Measurements from ENCODE around the gene MOAP1.

DNA sequence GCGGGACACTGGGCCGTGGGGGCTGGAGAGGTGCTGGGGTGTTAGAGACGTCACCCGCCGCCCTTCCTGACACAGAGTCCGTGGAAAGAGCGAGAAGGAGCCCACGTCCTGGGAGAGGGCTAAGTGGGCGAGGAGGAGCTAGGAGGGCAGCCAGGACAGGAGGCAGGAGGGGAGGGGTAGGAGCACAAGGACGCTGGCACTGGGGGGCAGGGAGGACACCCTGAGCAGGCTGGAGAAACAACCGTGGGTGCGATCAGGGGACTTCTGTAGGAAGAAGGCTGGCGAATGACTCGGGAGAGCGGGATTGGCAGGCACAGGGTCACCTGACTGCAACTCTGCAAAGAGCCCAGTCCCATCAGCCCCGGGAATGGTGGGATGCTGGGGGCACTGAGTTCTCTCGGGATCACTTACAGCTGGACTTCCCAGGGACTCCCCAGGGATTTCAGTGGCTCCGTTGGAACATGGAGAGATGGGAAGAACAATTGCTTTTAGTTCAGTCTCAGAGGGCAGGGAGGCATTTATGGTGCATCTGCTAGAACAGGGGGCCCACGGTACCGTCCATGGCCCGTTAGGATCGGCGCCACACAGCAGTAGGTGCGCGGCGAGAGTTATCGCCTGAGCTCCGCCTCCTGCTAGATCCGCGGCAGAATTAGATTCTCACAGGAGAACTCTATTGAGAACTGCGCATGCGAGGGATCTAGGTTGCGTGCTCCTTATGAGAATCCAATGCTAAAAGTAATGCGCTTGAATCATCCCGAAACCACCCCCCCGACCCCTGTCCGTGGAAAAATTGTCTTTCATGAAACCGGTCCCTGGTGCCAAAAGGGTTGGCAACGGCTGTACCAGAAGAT lies 46.7 kb upstream of the MOAP1 start:
- TF ChIP-seq POLR2A (IDR thresholded peaks at IDR 0.05): no peak
- TF ChIP-seq, protein P1, sequence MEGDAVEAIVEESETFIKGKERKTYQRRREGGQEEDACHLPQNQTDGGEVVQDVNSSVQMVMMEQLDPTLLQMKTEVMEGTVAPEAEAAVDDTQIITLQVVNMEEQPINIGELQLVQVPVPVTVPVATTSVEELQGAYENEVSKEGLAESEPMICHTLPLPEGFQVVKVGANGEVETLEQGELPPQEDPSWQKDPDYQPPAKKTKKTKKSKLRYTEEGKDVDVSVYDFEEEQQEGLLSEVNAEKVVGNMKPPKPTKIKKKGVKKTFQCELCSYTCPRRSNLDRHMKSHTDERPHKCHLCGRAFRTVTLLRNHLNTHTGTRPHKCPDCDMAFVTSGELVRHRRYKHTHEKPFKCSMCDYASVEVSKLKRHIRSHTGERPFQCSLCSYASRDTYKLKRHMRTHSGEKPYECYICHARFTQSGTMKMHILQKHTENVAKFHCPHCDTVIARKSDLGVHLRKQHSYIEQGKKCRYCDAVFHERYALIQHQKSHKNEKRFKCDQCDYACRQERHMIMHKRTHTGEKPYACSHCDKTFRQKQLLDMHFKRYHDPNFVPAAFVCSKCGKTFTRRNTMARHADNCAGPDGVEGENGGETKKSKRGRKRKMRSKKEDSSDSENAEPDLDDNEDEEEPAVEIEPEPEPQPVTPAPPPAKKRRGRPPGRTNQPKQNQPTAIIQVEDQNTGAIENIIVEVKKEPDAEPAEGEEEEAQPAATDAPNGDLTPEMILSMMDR (IDR thresholded peaks at IDR 0.05): no peak
- TF ChIP-seq POLR2AphosphoS5 (IDR thresholded peaks at IDR 0.05; ENCODE audit: insufficient read depth in 1 of 2, low read depth in 1 of 2): no peak
